ENCODE results near the gene LMX1A.

LMX1A gene

GRCh38 chr1:165162671-165163241, 193.8 kb downstream of the LMX1A start:
- DNase-seq (ENCODE audit: low read depth) = no peak

GRCh38 chr1:165161130-165161529, 195.4 kb downstream of the LMX1A start:
- DNase-seq (ENCODE audit: low read depth) = no peak

GRCh38 chr1:165153182-165153581, 203.3 kb downstream of the LMX1A start:
- DNase-seq (ENCODE audit: low read depth) = no peak

- DNase-seq (ENCODE audit: low read depth) = no peak
Measured at GRCh38 chr1:165152727-165153126, 203.8 kb downstream of the LMX1A start.

- DNase-seq (ENCODE audit: low read depth) = no peak
Measured at GRCh38 chr1:165152109-165152508, 204.4 kb downstream of the LMX1A start.
